Transverse colon (tissue), 4 donors: ENCODE results near the gene CCNO.

Experiments used
- CTCF ChIP-seq, 5 experiments: fragments of 200-600 bp in 3 of 5; fragments of 450-650 bp in 2 of 5; sonication (generic) in 3 of 5; IDR thresholded peaks; 1 replicate in 2 of 5; 2 replicates in 3 of 5; pipeline ENCODE4 v1.5.1; 2016 to 2017; ENCODE audit warnings: antibody characterized with exemption in 5 of 5, inconsistent platforms in 3 of 5, mild to moderate bottlenecking in 2 of 5, moderate library complexity in 1 of 5
- EP300 ChIP-seq: sonication (generic); formaldehyde crosslinking; IDR thresholded peaks from one replicate; pipeline ENCODE4 v1.6.1; 2017; ENCODE audit warnings: antibody characterized with exemption, low read depth
- POLR2A ChIP-seq: fragments of 450-650 bp; IDR thresholded peaks from one replicate; pipeline ENCODE4 v1.6.1; 2016; ENCODE audit warnings: antibody characterized with exemption, mild to moderate bottlenecking, moderate library complexity
- POLR2AphosphoS5 ChIP-seq, 3 donors: sonication (generic); formaldehyde crosslinking; IDR thresholded peaks; one replicate each; pipeline ENCODE4 v1.6.1; 2016; ENCODE audit warnings: antibody characterized with exemption in 3 of 3

- TF ChIP-seq CTCF (IDR thresholded peaks at IDR 0.05) (no peak), POLR2A (no peak), EP300 (no peak), POLR2AphosphoS5 (IDR thresholded peaks at IDR 0.05) (no peak)
Observed at GRCh38 chr5:55258339-55258738, 24.9 kb upstream of the CCNO start.
